ENCODE results near the gene TEX12.

DNA sequence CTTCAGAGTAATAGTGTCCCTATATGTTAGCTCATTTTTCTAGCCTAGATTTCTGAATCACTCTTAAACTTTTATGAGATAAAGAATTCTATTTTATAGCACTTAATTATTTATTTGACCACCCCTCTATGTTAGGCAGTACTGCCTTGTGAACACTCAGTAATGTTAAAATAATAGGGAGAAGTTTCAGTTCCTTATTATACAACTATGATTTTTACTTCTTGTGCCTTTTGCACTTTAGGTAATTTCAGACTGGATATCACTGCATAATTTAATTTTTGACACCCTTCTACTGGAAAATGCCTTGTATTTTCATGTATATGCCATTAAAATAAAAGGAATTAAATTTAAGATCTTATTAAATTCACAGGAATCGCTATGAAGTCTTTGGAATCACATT lies 11.3 kb downstream of the TEX12 start:
- TF ChIP-seq, protein P1, sequence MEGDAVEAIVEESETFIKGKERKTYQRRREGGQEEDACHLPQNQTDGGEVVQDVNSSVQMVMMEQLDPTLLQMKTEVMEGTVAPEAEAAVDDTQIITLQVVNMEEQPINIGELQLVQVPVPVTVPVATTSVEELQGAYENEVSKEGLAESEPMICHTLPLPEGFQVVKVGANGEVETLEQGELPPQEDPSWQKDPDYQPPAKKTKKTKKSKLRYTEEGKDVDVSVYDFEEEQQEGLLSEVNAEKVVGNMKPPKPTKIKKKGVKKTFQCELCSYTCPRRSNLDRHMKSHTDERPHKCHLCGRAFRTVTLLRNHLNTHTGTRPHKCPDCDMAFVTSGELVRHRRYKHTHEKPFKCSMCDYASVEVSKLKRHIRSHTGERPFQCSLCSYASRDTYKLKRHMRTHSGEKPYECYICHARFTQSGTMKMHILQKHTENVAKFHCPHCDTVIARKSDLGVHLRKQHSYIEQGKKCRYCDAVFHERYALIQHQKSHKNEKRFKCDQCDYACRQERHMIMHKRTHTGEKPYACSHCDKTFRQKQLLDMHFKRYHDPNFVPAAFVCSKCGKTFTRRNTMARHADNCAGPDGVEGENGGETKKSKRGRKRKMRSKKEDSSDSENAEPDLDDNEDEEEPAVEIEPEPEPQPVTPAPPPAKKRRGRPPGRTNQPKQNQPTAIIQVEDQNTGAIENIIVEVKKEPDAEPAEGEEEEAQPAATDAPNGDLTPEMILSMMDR (IDR thresholded peaks at IDR 0.05; ENCODE audit: low read depth, low read length, poor library complexity, severe bottlenecking) = no peak
- TF ChIP-seq EZH2phosphoT487 (IDR thresholded peaks at IDR 0.05; ENCODE audit: borderline replicate concordance, low read length) = no peak

Measured in DOHH2 (cell line).